Muscle layer of duodenum (tissue), 2 donors: ENCODE results near the gene ISL1.

Source experiments
- H3K27ac ChIP-seq: one replicate; pipeline ENCODE4 v1.7.0; 2013; ENCODE audit warnings: mild to moderate bottlenecking, low read length
- H3K27me3 ChIP-seq: one replicate; pipeline ENCODE4 v1.7.0; 2013; ENCODE audit warnings: low read depth, mild to moderate bottlenecking, control low read depth, low read length
- H3K36me3 ChIP-seq, 2 donors: one replicate each; pipeline ENCODE4 v1.7.0; 2013; ENCODE audit warnings: low read length in 2 of 2, control low read depth in 1 of 2, mild to moderate bottlenecking in 1 of 2; ENCODE audit not compliant: insufficient read depth in 2 of 2, control insufficient read depth in 1 of 2
- H3K4me1 ChIP-seq, 2 donors: one replicate each; pipeline ENCODE4 v1.7.0; 2013; ENCODE audit warnings: low read length in 2 of 2, mild to moderate bottlenecking in 2 of 2, control low read depth in 1 of 2, moderate library complexity in 1 of 2; ENCODE audit not compliant: insufficient read depth in 2 of 2, control insufficient read depth in 1 of 2
- H3K4me3 ChIP-seq, 2 donors: one replicate each; pipeline ENCODE4 v1.7.0; 2013; ENCODE audit warnings: low read length in 2 of 2, low read depth in 1 of 2, mild to moderate bottlenecking in 1 of 2
- H3K9me3 ChIP-seq, 2 donors: one replicate each; pipeline ENCODE4 v1.7.0; 2013; ENCODE audit warnings: low read length in 2 of 2, control low read depth in 1 of 2, mild to moderate bottlenecking in 1 of 2; ENCODE audit not compliant: control insufficient read depth in 1 of 2
- donor health status: healthy.

The ISL1 gene

DNA sequence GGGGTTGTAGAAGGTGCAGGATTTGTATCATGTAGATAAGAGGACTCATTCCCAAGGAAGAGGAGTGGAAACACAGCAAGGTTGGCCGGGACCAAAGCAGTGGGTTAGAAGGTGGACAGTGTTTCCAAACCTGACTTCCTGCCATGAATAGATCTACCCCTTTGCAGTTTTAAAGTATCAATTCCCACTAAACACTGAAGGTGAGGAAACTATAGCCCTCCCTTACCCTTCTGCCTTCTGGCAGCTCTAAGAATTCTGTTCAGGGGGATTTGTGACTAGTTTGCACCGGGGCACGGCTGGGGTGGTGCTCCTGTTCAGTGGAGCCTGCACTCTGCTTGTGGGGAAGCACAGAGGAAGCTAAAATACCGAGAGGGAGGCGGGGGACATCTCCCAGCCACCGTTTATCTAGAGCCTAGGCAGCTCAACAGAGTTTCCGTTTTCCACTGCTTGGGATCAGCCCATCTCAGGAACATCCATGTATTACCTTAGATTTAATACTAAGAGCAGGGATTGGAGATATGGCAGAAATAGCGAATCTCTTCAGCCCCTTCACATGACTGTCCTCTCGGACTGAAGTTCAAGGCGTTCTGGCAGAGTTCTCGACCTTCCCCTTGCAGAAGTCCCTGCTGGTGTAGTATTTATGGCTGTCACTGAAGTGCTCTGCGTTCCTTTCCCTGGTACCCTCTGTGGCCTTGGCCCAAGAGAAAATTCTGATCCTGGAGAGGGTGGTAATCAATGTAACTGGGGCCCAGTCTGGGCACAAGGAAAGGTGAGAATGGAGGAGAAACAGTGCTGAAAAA is 5.4 kb downstream of the ISL1 start:
- Histone ChIP-seq H3K36me3 (no peaks in the 10 kb centered on the region), H3K4me3 (no peak overlapping the region), H3K27ac (no peak overlapping the region), H3K4me1 (peaks cover 0 to 19% of the 10 kb centered on the region in 2 donors), H3K9me3 (no peaks in the 10 kb centered on the region), H3K27me3 (peaks cover 50% of the 10 kb centered on the region)

DNA sequence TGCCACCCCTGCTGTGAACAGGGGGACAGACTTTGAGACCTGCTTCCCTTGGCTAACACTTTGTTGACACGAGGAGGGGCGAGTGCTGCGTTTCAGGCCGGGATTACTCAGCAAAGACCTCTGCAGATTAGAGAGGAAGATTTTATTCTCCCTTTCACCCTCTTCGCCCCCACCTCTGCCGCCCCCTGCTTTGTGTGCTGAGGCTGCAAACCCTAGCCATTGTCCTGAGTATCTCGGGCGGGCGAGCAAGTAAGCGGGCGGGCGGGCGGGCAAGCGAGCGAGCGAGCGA is 6.0 kb downstream of the ISL1 start:
- Histone ChIP-seq H3K27me3 (peaks cover 44% of the 10 kb centered on the region), H3K27ac (no peak overlapping the region)

GRCh38 chr5:51389577-51390463 is 6.6 kb downstream of the ISL1 start:
- peaks cover 0 to 15% of the 10 kb centered on the region in 2 donors for H3K4me1 ChIP-seq
- H3K4me3 ChIP-seq: peak overlapping the region in 1 of 2 donors; percentile 58
- peaks cover 38% of the 10 kb centered on the region for H3K27me3 ChIP-seq
- no peak overlapping the region for H3K27ac ChIP-seq
- H3K36me3 ChIP-seq: no peaks in the 10 kb centered on the region
- H3K9me3 ChIP-seq: no peaks in the 10 kb centered on the region

More for the DNA sequence above, 6.0 kb downstream of the ISL1 start:
- H3K4me1 ChIP-seq: peaks cover 0 to 15% of the 10 kb centered on the region in 2 donors
- peak overlapping the region in 1 of 2 donors; percentile 58 for H3K4me3 ChIP-seq
- no peaks in the 10 kb centered on the region for H3K9me3 ChIP-seq
- no peaks in the 10 kb centered on the region for H3K36me3 ChIP-seq

- Histone ChIP-seq H3K27ac (no peak overlapping the region), H3K4me1 (peaks cover 0 to 15% of the 10 kb centered on the region in 2 donors), H3K9me3 (no peaks in the 10 kb centered on the region), H3K4me3 (no peak overlapping the region), H3K36me3 (no peaks in the 10 kb centered on the region), H3K27me3 (peaks cover 39% of the 10 kb centered on the region)
Measured at GRCh38 chr5:51391175-51391574, 7.9 kb downstream of the ISL1 start.

DNA sequence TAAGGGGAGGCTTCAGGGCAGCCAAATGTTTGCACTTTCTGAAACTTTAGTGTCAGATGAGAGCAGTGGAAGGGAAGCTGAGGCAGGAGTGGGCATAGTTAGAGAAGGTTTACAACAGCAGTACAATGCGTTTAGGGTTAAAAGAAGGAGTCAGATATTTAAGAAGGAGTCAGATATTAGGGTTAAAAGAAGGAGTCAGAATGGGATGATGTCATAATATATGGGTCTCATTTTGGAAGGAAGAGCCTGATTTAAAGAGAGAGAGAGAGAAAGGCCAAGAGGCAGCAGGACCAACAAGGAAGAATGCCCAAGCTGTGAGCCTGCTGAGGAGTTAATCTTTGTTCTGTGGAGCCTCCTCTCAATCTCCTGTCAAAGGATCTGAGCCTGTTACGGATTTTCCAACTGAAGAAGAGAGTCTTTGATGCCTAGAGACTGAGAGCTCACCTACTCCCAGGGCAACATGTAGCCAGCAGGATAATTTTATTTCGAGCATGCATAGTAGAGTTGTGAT is 9.5 kb downstream of the ISL1 start:
- Histone ChIP-seq H3K27me3 (peaks cover 33% of the 10 kb centered on the region), H3K4me3 (no peak overlapping the region), H3K27ac (no peak overlapping the region), H3K36me3 (no peaks in the 10 kb centered on the region), H3K4me1 (peaks cover 0 to 9% of the 10 kb centered on the region in 2 donors), H3K9me3 (no peaks in the 10 kb centered on the region)

DNA sequence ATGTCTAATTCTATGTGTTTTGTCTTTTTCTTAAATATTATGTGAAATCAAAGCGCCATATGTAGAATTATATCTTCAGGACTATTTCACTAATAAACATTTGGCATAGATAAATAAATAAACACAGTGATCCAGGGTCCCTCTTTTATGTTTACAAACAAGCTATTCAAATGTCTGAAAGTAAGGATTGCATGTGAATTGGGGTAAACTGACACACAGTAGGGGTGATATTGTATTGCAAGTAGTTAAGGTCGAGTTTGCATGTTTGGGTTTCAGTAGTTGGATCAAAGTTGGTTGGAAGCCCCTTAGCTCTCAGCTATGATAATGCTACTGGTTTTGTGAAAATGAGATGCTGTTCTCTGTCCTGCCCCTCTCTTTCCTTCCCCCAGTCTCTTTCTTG is 11.4 kb downstream of the ISL1 start:
- Histone ChIP-seq H3K4me3 (no peak overlapping the region), H3K36me3 (no peaks in the 10 kb centered on the region), H3K27me3 (peaks cover 31% of the 10 kb centered on the region), H3K27ac (no peak overlapping the region), H3K4me1 (peaks cover 0 to 12% of the 10 kb centered on the region in 2 donors), H3K9me3 (no peaks in the 10 kb centered on the region)

DNA sequence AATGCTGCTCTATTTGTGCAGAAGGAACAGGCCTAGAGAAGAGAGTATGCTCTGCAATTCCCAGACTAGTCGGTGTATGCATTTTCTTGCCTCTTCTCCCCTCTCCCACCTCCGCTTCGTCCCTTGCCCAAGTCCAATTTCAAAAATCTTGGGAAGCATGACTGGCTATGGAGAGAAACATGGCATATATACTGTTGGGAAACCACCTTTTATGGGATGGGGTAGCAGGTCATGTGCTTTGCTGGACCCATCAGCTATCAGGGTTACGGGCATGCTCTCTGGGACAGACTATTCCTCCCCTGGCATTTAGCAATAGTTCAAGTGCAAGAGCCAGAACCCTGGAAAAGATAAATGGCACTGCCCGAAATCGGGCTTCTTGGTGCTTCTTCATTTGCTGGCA is 12.0 kb downstream of the ISL1 start:
- no peaks in the 10 kb centered on the region for H3K36me3 ChIP-seq
- no peak overlapping the region for H3K27ac ChIP-seq
- peaks cover 29% of the 10 kb centered on the region for H3K27me3 ChIP-seq

GRCh38 chr5:51395666-51396356 is 12.6 kb downstream of the ISL1 start:
- no peak overlapping the region for H3K27ac ChIP-seq
- no peak overlapping the region for H3K4me3 ChIP-seq
- H3K36me3 ChIP-seq: no peaks in the 10 kb centered on the region
- peaks cover 25% of the 10 kb centered on the region for H3K27me3 ChIP-seq
- H3K4me1 ChIP-seq: peaks cover 0 to 6% of the 10 kb centered on the region in 2 donors
- H3K9me3 ChIP-seq: no peaks in the 10 kb centered on the region

More for the DNA sequence above, 12.0 kb downstream of the ISL1 start:
- Histone ChIP-seq H3K4me1 (peaks cover 0 to 6% of the 10 kb centered on the region in 2 donors), H3K9me3 (no peaks in the 10 kb centered on the region), H3K4me3 (no peak overlapping the region)

DNA sequence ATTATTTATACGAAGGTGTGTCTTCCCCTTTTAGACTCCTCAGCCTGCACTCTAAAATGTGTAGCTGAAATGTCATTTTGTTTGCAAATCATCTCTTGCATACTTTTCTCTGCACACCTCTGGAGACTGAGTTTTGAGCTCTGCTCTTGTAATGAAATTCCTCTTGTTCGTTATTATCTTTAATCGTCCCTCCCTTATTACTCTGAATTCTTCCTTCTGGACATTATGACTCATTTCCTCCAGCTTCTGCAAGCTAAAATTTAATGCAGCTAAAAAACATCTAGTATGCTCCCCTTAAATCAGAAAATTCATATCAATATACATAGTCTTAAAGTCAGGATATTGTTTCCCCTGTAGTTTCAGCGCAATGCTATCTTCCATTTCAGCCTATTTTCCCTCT is 13.5 kb downstream of the ISL1 start:
- Histone ChIP-seq H3K27ac (no peak overlapping the region), H3K36me3 (no peaks in the 10 kb centered on the region), H3K27me3 (peaks cover 24% of the 10 kb centered on the region), H3K9me3 (no peaks in the 10 kb centered on the region), H3K4me3 (no peak overlapping the region), H3K4me1 (peaks cover 0 to 6% of the 10 kb centered on the region in 2 donors)

- Histone ChIP-seq H3K27me3 (peaks cover 24% of the 10 kb centered on the region), H3K36me3 (no peaks in the 10 kb centered on the region), H3K27ac (no peak overlapping the region), H3K4me1 (peaks cover 0 to 6% of the 10 kb centered on the region in 2 donors), H3K4me3 (no peak overlapping the region), H3K9me3 (no peaks in the 10 kb centered on the region)
Measured at GRCh38 chr5:51397996-51398395, 14.7 kb downstream of the ISL1 start.
